RPMI7951 (cell line): ENCODE measurements around the gene CATSPER3. TPM values are rescaled to one million over a fixed set of nuclear protein-coding genes. Genes with fewer than 3 reads are reported as not detected.

Source experiments
- DNase-seq: peaks from one replicate; pipeline ENCODE4 v3.0.0-alpha.2; 2012; ENCODE audit warnings: low read depth
- total RNA-seq: library from RNA; depleted of rRNA; stranded (reverse); fragments of >200 nt; shearing (Covaris generic); gene quantifications from 2 replicates; pipeline ENCODE4 v1.2.3, GENCODE V29; 2014; rRNA removed

Gene CATSPER3
- total RNA-seq = not detected in 2 replicates

GRCh38 chr5:134967607-134968006 lies at the start of gene CATSPER3:
TSS of gene CATSPER3 (plus strand) at chr5:134967907. CDS start at chr5:134967992, 85 bp downstream.
- DNase-seq = no peak

DNA sequence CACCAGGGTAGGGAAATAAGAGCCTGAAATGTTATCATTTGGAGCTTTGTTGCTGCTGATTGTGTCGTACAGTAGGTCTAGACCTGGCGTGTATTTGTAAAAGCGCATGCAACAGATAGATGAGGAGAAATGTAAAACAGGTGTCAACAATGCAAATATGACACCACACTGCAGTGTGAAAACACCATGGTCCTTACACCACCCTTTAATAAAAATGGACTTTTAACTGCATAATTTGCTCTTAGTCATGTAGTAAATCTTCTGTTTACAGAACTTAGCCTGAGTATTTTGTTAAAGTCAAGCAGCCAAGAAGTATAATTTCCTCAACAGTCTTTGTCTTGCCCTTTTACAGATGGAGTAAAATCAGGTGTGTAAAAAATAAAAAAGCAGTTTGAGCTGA lies 48.8 kb upstream of the CATSPER3 start:
- no peak for DNase-seq

DNA sequence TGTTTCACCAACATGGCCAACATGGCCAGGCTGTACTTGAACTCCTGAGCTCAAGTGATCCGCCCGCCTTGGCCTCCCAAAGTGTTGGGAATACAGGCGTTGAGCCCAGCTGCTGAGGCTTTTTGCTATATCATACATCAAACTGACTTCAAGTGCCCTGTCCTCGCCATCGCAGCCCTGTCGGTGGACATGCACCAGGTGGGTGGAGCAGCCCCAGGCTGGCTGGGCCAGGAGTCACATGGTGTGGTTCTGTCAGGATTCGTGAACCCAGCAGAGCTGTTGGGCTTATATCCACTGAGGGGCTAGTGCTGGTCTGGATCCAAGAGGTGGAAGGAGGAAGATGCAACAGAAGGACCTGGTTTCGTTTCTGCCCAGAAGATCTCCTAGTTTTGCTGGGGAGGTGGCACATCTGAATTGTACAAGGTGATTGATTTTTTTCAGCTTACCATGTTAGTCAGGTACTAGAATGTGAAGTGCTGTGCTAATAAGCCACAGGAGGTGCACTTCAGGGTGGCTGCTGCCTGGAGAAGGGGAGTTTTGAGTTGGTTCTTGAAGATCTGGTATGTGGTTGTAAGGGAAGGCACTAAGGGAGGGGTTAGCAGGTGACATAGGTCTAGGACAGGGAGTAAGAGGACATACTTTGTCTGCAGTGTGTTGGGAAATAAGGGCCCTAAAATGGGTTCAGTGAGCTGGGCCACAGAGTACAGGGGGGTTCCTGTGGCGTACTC lies 46.7 kb upstream of the CATSPER3 start:
- DNase-seq = no peak

GRCh38 chr5:134932508-134932907 lies 35.2 kb upstream of the CATSPER3 start:
- DNase-seq = no peak

DNA sequence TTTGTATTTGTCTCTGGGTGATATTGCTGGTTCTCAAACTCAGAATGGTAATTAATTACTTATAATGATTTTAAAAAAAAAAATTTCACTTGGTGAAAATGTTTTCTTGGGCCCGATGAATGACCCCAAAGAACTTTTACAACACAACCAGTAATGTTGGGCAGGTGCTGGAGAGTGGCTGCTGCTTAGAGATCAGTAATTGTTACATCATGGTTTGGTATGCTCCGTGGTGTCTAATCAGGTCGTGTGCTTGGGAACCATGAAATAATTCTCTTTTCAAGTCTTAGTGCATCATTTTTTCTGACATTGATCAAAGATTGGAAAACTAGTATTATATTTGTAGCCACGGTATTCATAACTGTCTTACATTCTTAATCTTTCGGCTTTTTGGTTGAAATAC lies 33.5 kb upstream of the CATSPER3 start:
- no peak for DNase-seq

DNA sequence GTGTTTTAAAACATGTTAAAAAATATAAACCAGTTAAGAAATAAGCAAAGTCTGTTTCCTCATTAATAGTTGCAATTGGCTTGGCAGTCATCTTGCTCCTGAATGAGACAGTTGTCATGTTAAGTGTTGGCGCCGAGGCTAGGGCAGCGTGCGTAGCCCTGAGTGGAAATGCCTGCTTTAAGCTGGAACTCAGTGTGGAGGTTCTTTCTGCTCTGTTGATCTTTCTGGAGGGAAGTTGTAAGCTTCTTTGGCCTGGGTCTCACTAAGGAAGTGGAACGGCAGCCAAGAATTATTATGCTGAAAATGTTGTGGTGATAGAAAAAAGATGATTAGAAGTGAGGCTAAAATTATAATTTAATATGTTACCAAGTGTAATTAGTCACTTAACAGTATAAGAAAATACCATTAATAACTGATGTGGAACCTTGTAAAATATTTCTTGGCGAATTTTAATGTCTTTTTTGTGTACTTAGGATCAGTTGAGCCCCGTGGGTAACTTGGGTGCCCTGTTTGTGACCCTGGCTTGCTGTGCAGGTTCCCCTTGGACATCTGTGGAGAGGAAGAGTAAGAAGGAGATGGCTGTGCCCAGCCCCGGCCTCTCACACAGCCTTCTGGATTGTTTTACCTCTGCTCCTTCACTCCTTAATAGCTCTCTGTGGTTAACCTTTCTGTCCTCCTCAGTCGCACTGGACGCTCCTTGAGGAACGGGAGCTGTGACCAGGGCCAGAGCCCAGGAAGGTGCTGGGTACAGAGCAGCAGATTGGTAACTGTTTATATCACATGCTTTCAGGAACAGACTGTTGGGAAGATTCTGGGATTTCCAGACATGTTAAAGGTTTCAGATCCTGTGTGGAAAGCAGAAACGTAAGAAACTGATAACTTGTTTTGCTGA lies 31.8 kb upstream of the CATSPER3 start:
- no peak for DNase-seq

DNA sequence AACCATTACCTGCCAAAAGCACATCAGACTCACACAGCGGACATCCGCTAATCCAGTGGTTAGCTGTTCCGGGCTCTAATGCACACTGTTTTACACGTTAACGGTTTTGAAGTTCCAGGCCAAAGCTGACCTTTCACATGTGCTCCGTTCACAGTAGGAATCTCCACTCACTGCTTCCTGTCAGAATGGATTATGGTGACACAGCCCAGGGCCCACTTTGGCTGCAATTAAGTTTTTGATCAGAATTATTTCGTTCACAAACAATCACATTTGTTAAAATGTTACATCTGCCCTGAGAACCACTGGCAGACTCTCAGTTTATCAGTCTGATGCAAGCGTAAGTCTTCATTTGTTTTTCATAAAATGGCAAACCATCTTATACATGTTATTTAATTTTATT lies 30.2 kb upstream of the CATSPER3 start:
- no peak for DNase-seq

- DNase-seq = no peak
Observed at GRCh38 chr5:134938030-134938429, 29.7 kb upstream of the CATSPER3 start.

DNA sequence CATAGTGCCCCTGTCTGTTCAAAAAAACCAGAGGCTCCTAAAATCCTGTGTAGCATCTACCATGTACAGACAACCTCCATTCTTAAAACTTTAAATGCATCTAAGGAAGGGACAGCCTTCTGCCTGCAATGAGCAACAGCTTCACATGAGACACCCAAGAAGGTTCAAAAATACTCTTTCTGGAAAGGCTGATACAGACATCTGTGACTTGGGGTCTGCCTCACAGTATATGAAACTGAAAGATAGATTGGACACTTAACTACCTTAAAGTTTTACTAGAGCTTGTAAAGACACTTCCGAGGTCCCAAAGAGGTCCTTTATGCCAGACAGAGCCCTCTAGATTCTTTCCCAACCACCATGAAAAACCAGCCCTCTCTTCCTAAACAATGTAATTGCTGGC lies 28.2 kb upstream of the CATSPER3 start:
- DNase-seq = no peak

DNA sequence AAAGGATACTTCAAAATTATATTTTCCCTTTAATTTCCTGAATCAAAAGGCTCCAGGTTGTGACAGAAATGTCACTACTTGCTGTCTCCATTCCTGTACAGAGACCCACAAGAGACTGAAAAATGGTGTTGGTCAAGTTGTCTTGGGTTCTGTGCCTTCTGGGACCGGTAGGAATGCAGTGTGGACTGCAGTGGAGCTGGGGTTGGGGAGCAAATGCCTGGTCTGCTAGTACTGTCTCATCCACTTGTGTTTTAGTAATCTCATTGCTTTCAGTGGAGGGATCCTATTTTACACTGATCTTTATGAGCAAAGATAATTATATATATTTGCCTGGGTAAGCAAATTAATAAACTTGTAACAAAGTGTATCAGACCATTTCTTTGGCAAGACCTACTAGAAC lies 24.2 kb upstream of the CATSPER3 start:
- DNase-seq = no peak

DNA sequence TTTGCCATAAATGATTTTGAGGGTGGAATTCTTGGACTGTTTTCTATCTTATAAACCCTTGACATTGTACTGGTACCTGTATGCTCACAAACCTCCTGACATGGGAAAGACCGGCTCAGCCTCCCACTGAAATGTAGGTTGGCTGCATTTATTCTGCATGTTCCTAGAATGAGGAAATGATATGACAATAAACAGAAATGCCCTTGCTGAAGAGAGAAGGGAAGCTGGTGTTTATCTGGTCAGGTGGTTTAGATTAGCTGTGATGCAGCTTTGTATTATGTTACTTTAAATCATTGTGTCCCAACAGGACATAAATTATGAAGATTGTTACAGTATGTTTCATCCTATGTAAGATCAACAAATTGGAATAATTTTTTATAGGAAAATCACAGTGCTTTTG lies 23.1 kb upstream of the CATSPER3 start:
- DNase-seq = no peak

DNA sequence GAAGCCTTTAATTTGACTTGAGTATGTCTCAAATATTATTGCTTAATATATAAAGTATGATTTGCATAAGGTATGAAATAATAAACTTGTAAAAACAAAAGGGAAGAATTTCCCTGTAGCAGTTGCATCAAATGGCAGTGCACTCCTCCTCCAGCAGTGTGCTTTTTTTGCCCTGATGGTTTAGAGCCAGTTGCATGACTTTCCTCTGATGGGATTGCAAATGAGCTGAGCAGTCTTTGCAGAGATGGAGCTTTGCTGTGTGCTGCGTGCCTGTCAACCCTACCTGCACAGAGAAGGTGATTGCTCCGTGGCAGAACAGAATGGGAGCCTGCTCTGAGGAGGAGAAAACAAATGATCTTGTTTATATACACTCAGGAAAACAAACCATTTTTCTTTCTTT lies 22.7 kb upstream of the CATSPER3 start:
- no peak for DNase-seq

- peak; percentile 31 for DNase-seq
Observed at GRCh38 chr5:134948911-134949310, 18.8 kb upstream of the CATSPER3 start.

DNA sequence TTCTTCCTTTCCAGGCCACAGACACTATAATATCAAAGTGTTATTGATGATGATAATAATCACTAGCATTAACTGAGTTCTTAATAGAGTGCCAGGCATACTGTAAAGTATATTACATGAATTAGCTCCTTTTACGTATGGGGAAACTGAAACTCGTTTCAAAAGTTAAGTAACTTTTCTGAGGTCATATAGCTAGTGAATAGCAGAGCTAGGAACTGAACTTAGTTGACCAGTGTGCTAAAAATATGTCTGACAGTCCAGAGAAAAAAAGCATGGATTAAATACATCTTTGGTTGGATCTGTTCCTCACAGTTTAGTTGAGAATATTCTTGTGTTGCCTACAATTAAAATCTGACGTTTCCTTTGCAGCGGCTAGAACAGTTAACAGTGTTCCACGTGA lies 18.4 kb upstream of the CATSPER3 start:
- DNase-seq = no peak

DNA sequence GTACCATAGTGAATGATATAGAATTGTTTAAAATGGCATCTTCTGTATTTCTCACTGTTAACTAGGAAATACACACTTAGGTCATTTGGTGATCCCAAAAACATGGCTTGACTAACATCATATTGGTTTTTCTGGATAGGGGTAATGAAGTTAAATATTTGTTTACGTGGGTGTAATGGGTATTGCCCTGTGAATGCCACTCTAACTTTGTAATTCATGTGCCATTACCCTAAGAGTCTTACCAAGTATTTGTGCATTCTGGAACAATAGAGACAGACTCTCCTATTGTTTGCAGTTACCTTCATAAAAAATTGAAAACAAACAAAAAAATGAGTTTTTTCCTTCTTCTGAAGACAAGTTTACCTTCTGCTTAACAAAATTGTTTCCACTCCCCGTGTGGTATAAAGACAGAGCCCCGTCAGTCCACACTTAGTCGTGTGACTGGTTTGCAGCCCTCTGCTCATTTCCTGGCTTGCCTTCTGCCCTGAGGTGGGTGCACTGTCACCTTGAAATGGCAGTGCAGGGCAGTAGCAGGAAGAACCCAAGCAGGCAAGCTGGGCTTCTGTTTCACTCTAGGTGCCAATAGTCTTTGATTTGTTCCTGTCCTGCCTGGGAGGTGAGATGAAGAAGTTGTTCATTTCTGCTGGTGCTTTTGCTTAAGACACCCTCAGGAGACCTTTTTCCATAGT lies 9.6 kb upstream of the CATSPER3 start:
- DNase-seq = no peak

GRCh38 chr5:134958755-134959154 lies 9.0 kb upstream of the CATSPER3 start:
- no peak for DNase-seq

GRCh38 chr5:134963098-134963497 lies 4.6 kb upstream of the CATSPER3 start:
- no peak for DNase-seq

DNA sequence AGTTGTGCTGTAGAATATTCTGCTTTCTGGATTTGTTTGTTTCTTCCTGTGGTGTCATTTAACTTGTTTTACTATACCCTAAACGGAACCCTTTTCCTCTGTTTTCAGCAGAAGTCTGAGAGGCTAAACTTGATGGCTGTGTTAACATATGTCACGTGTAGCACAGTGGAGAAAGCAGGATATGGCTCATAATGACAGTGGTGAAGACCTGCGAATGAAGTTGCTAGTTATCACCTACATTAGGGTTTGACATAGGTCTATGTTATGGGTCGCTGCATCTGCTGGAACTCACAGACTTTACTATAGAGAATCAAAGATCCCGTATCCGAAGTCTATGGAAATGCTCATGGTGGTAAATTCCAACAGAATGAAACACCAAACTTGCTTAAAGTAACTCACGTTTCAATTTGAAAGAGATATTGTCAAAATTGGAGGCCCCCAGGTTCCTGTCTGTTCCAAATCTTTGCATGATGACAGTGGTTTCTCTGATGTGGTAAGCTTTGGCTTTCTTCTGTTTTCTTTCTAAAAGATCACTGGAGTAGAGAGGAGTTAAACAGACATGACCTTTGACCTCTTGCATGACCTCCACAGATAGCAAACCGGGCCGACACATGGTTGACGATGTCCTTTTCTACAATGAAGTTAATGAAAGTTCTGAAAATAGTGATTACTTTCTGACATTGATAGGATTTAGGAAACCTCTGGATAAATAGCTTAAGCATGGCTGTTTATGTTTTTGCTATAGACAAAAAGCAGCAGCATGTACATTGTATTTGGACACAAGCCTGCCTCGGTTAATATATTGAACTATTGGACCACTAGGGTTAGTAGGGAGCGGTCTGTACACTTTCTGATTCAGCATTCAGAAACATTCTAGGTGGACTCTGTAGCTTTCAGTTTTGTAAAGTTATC lies 3.1 kb upstream of the CATSPER3 start:
- DNase-seq = no peak

GRCh38 chr5:134965271-134965825 lies 2.4 kb upstream of the CATSPER3 start:
- DNase-seq = no peak

DNA sequence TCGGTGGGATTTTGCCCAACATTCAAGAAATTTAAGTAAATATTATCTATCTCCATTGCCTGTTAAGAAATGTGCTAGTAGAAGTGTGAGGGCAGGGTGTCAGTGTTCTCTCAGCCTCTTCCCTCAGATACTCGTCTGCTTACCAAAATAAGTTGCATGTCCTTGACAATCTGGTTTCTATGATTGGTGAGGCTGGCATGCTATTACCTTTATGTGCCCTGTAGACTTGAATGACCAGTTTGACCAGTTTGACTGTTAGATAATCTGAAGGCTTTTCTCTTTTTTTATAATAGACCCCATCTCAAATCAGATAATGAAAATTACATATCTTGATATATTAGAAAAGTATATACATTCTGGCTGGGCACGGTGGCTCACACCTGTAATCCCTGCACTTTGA lies 348 bp downstream of the CATSPER3 start:
- no peak for DNase-seq

DNA sequence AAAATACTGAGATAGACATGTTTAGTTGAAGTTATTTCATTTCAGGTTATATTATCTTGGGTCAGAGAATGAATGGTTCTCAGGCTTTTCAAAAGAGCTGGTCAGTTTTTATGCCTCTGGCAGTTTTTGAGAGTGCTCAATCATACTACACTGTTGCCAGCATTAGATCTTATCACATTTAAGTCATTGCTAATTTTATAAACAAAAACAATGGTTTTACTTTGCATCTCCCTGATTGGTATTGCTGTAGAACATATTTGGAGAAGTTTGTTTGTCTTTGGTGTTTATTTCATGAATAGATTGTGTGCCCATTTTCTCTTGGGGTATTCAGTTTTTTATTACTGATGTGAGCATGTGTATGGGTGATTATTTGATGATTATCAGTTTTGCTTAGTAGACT lies 1.5 kb downstream of the CATSPER3 start:
- no peak for DNase-seq
